OCI-LY1 (cell line): ENCODE measurements around the gene DMD.

Source experiments
- H2AFZ ChIP-seq: fragments of 200-600 bp; sonication (generic), shearing (Covaris generic); 2 replicates; pipeline ENCODE4 v1.6.0; 2014; ENCODE audit warnings: antibody characterized with exemption, mild to moderate bottlenecking, low read length
- H3F3A ChIP-seq: fragments of 200-600 bp; sonication (generic), shearing (Covaris generic); 2 replicates; pipeline ENCODE4 v1.6.0; 2014; ENCODE audit warnings: mild to moderate bottlenecking, antibody characterized with exemption, low read length, moderate library complexity; ENCODE audit not compliant: insufficient read depth
- H3K27ac ChIP-seq: fragments of 200-600 bp; sonication (generic); 2 replicates; pipeline ENCODE4 v1.5.1; 2014; ENCODE audit warnings: low read length, mixed run types, mild to moderate bottlenecking, low read depth; ENCODE audit not compliant: poor library complexity, severe bottlenecking
- H3K27me3 ChIP-seq: fragments of 200-600 bp; sonication (generic); 2 replicates; pipeline ENCODE4 v1.6.0; 2014; ENCODE audit warnings: antibody characterized with exemption, mild to moderate bottlenecking, low read length, moderate library complexity; ENCODE audit not compliant: insufficient read depth
- H3K36me3 ChIP-seq: fragments of 200-600 bp; sonication (generic); 2 replicates; pipeline ENCODE4 v1.6.1; 2014; ENCODE audit warnings: mild to moderate bottlenecking, antibody characterized with exemption, low read length, moderate library complexity, mixed read lengths; ENCODE audit not compliant: insufficient read depth
- H3K4me1 ChIP-seq: fragments of 200-600 bp; sonication (generic); 2 replicates; pipeline ENCODE4 v1.5.1; 2014; ENCODE audit warnings: mild to moderate bottlenecking, low read length, moderate library complexity; ENCODE audit not compliant: insufficient read depth, severe bottlenecking
- H3K4me2 ChIP-seq: fragments of 200-600 bp; sonication (generic), shearing (Covaris generic); 2 replicates; pipeline ENCODE4 v1.6.1; 2014; ENCODE audit warnings: low read length
- H3K4me3 ChIP-seq: fragments of 200-600 bp; sonication (generic); 2 replicates; pipeline ENCODE4 v1.5.1; 2014; ENCODE audit warnings: low read length, low read depth, mild to moderate bottlenecking, mixed read lengths; ENCODE audit not compliant: poor library complexity, severe bottlenecking
- H3K79me2 ChIP-seq: fragments of 200-600 bp; shearing (Covaris generic); 2 replicates; pipeline ENCODE4 v1.6.1; 2016; ENCODE audit warnings: mixed run types, low read length, mixed read lengths; ENCODE audit not compliant: insufficient read depth
- H3K9ac ChIP-seq: fragments of 200-600 bp; sonication (generic), shearing (Covaris generic); 2 replicates; pipeline ENCODE4 v1.6.1; 2014; ENCODE audit warnings: mild to moderate bottlenecking, low read length, mixed read lengths
- H3K9me2 ChIP-seq: fragments of 200-600 bp; sonication (generic), shearing (Covaris generic); 2 replicates; pipeline ENCODE4 v1.6.1; 2014; ENCODE audit warnings: low read depth, mild to moderate bottlenecking, low read length, mixed read lengths
- H3K9me3 ChIP-seq: fragments of 200-600 bp; shearing (Covaris generic); 2 replicates; pipeline ENCODE4 v1.6.1; 2014; ENCODE audit warnings: low read length, mixed read lengths
- H4K20me1 ChIP-seq: fragments of 200-600 bp; sonication (generic), shearing (Covaris generic); 2 replicates; pipeline ENCODE4 v1.6.0; 2016; ENCODE audit warnings: mild to moderate bottlenecking, low read length; ENCODE audit not compliant: insufficient read depth
- EZH2 ChIP-seq: fragments of 200-600 bp; sonication (generic), shearing (Covaris generic); IDR thresholded peaks from 2 replicates; pipeline ENCODE4 v1.8.0; 2017; ENCODE audit warnings: borderline replicate concordance, mixed run types, mild to moderate bottlenecking, antibody characterized with exemption, low read length, moderate library complexity, mixed read lengths
- TF ChIP-seq, protein P1 (sequence below): fragments of 200-600 bp; sonication (generic), shearing (Covaris generic); IDR thresholded peaks from 2 replicates; pipeline ENCODE4 v1.5.1; 2017; ENCODE audit warnings: mild to moderate bottlenecking, antibody characterized with exemption, low read length, moderate library complexity, mixed read lengths

DMD gene

DNA sequence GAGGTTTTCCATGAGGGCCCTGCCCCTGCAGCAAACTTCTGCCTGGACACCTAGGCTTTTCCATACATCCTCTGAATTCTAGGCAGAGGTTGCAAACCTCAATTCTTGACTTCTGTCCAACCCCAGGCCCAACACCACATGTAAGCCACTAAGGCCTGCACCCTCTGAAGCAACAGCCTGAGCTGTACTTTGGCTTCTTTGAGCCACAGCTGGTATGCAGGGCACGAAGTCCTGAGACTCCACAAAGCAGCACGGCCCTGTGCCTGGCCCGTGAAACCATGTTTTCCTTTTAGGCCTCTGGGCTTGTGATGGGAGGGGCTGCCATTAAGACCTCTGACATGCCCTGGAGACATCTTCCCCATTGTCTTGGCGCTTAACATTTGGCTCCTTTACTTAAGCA, 1411.1 kb downstream of the DMD start:
- H3K36me3 ChIP-seq, result no peaks in the 10 kb centered on the region
- no peak overlapping the region for H2AFZ ChIP-seq
- no peaks in the 10 kb centered on the region for H3K79me2 ChIP-seq
- no peaks in the 10 kb centered on the region for H3K27me3 ChIP-seq
- H3K9me3 ChIP-seq, result no peaks in the 10 kb centered on the region
- TF ChIP-seq, protein P1, sequence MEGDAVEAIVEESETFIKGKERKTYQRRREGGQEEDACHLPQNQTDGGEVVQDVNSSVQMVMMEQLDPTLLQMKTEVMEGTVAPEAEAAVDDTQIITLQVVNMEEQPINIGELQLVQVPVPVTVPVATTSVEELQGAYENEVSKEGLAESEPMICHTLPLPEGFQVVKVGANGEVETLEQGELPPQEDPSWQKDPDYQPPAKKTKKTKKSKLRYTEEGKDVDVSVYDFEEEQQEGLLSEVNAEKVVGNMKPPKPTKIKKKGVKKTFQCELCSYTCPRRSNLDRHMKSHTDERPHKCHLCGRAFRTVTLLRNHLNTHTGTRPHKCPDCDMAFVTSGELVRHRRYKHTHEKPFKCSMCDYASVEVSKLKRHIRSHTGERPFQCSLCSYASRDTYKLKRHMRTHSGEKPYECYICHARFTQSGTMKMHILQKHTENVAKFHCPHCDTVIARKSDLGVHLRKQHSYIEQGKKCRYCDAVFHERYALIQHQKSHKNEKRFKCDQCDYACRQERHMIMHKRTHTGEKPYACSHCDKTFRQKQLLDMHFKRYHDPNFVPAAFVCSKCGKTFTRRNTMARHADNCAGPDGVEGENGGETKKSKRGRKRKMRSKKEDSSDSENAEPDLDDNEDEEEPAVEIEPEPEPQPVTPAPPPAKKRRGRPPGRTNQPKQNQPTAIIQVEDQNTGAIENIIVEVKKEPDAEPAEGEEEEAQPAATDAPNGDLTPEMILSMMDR, result no peak
- no peak for TF ChIP-seq EZH2
- no peak overlapping the region for H3K9ac ChIP-seq
- no peaks in the 10 kb centered on the region for H4K20me1 ChIP-seq
- H3K27ac ChIP-seq, result no peak overlapping the region
- no peaks in the 10 kb centered on the region for H3K9me2 ChIP-seq
- H3K4me3 ChIP-seq, result no peak overlapping the region
- no peaks in the 10 kb centered on the region for H3K4me1 ChIP-seq
- H3F3A ChIP-seq, result no peaks in the 10 kb centered on the region
- H3K4me2 ChIP-seq, result no peak overlapping the region

DNA sequence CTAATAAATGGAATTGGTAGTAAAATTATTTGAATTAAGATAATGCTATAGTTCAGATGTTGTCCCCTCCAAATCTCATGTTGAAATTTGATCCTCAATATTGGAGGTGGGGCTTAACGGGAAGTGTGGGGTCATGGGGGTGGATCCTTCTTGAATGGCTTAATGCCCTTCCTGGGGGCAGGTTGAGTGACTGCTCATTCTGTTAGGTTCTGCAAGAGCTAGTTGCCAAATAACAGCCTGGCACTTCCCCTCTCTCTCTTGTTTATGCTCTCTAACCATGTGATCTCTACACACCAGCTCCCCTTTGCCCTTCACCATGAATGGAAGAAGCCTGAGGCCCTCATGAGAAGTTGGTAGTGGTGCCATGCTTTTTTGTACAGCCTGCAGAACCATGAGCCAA, 1414.7 kb downstream of the DMD start:
- Histone ChIP-seq H3K9ac (no peak overlapping the region), H4K20me1 (no peaks in the 10 kb centered on the region)

DNA sequence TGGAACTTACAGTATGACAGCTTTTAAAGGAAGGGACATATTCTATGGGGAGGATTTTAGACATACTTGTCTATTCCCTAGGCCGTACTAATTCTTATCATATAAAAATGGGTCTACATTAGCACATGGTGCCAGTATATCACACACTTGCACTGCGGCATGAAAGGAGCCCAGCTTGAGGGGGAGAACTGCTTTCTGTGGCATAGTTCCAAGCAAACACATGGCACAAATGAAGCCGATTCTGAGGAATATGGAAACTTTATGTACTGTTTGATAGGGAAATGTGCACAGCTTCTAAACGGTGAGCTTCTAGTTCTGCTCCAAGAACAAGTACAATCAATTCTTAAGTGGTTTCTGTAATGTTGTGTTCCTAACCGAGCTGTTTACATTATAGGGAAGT, 1463.9 kb downstream of the DMD start:
- TF ChIP-seq EZH2, result no peak
- TF ChIP-seq, protein P1, result no peak
- Histone ChIP-seq H3K4me3 (no peak overlapping the region), H3K4me2 (no peak overlapping the region), H3K9me3 (no peaks in the 10 kb centered on the region), H3K4me1 (no peaks in the 10 kb centered on the region), H3K79me2 (no peaks in the 10 kb centered on the region), H2AFZ (no peak overlapping the region), H3K9me2 (no peaks in the 10 kb centered on the region), H3K36me3 (no peaks in the 10 kb centered on the region), H3K27me3 (no peaks in the 10 kb centered on the region), H3F3A (no peaks in the 10 kb centered on the region), H3K27ac (no peak overlapping the region), H3K9ac (no peak overlapping the region), H4K20me1 (no peaks in the 10 kb centered on the region)

More for the DNA sequence above, 1414.7 kb downstream of the DMD start:
- Histone ChIP-seq H3K27ac (no peak overlapping the region), H3K27me3 (no peaks in the 10 kb centered on the region), H3K4me3 (no peak overlapping the region), H3K79me2 (no peaks in the 10 kb centered on the region), H3K36me3 (no peaks in the 10 kb centered on the region), H3K4me2 (no peak overlapping the region), H3K9me2 (no peaks in the 10 kb centered on the region), H3K4me1 (no peaks in the 10 kb centered on the region), H3K9me3 (no peaks in the 10 kb centered on the region), H2AFZ (no peak overlapping the region), H3F3A (no peaks in the 10 kb centered on the region)
- no peak for TF ChIP-seq EZH2
- TF ChIP-seq, protein P1, result no peak
